Activated CD4-positive, alpha-beta T cell treated with anti-CD3 and anti-CD28 coated beads, Interleukin-2, amount 10 ng/mL, durations not matched to agents 24 days and 14 days (primary cell): ENCODE measurements around the gene ADGRG6. TPM values are rescaled to one million over a fixed set of nuclear protein-coding genes. Genes with fewer than 3 reads are reported as not detected.

Experiments
- DNase-seq: peaks from one replicate; pipeline ENCODE4 v3.0.0; 2022
- H3K27ac Mint-ChIP-seq: one replicate; pipeline ENCODE4 v1.8.0; 2022; ENCODE audit warnings: mild to moderate bottlenecking, mixed read lengths
- H3K27me3 Mint-ChIP-seq: one replicate; pipeline ENCODE4 v1.8.0; 2022; ENCODE audit warnings: mixed read lengths
- H3K36me3 Mint-ChIP-seq: one replicate; pipeline ENCODE4 v1.8.0; 2022; ENCODE audit warnings: low read depth, mild to moderate bottlenecking, mixed read lengths
- H3K4me1 Mint-ChIP-seq: one replicate; pipeline ENCODE4 v1.8.0; 2021; ENCODE audit warnings: mixed read lengths
- H3K4me3 Mint-ChIP-seq: one replicate; pipeline ENCODE4 v1.8.0; 2022; ENCODE audit warnings: mild to moderate bottlenecking, moderate library complexity, mixed read lengths
- H3K9me3 Mint-ChIP-seq: one replicate; pipeline ENCODE4 v1.8.0; 2021; ENCODE audit warnings: mixed read lengths
- intact Hi-C: fragments of 100-400 bp; cut with micrococcal nuclease; formaldehyde crosslinking; loops from one replicate; pipeline ENCODE4 v1.15.1; 2023
- total RNA-seq: library from RNA; stranded (reverse); gene quantifications from 2 replicates; pipeline ENCODE4 v1.2.3, GENCODE V29; 2022

The ADGRG6 gene
- total RNA-seq, 1 donor from 2014 or later = not detected

GRCh38 chr6:142457638-142458406, 156.0 kb downstream of the ADGRG6 start:
- Mint-ChIP-seq H3K4me3 (no peak overlapping the region), H3K27me3 (peaks cover 2% of the 10 kb centered on the region), H3K36me3 (no peaks in the 10 kb centered on the region), H3K27ac (no peak overlapping the region), H3K9me3 (peaks cover 10% of the 10 kb centered on the region), H3K4me1 (no peaks in the 10 kb centered on the region)
- DNase-seq = no peak
- intact Hi-C loops = no loop called here

- intact Hi-C loops = no loop called here
- DNase-seq = no peak
- H3K4me3 Mint-ChIP-seq = no peak overlapping the region
Measured at GRCh38 chr6:142458836-142459235, 157.0 kb downstream of the ADGRG6 start.

DNA sequence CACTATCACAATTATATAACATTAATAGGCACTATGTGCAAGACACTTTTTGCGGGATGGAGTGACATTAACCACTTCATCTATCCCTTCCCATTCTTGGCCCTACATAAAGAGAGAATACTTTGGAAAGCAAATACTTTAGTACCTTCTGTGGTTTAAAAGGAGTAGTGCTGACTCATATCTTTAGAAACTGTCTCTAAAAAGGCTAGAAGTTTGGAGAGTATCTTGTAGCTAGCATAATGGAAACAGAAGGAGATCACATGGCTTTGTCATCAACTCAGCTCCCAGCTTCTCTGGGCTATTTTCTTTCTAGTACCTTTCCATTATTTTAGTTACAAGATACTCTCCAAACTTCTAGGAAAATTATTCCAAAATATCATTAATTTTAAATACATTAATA, 157.5 kb downstream of the ADGRG6 start:
- Mint-ChIP-seq H3K36me3 (no peaks in the 10 kb centered on the region), H3K4me1 (no peaks in the 10 kb centered on the region), H3K9me3 (peaks cover 14% of the 10 kb centered on the region), H3K27ac (no peak overlapping the region), H3K4me3 (no peak overlapping the region), H3K27me3 (no peaks in the 10 kb centered on the region)
- no peak for DNase-seq
- intact Hi-C loops = no loop called here

More at GRCh38 chr6:142458836-142459235, 157.0 kb downstream of the ADGRG6 start:
- Mint-ChIP-seq H3K27me3 (no peaks in the 10 kb centered on the region), H3K9me3 (peaks cover 14% of the 10 kb centered on the region), H3K36me3 (no peaks in the 10 kb centered on the region), H3K27ac (no peak overlapping the region), H3K4me1 (no peaks in the 10 kb centered on the region)

- no peaks in the 10 kb centered on the region for H3K27me3 Mint-ChIP-seq
- no peaks in the 10 kb centered on the region for H3K4me1 Mint-ChIP-seq
- no peak for DNase-seq
- H3K9me3 Mint-ChIP-seq = peaks cover 14% of the 10 kb centered on the region
- H3K4me3 Mint-ChIP-seq = no peak overlapping the region
- intact Hi-C loops = no loop called here
- no peaks in the 10 kb centered on the region for H3K36me3 Mint-ChIP-seq
- H3K27ac Mint-ChIP-seq = no peak overlapping the region
Measured at GRCh38 chr6:142462260-142462659, 160.5 kb downstream of the ADGRG6 start.

DNA sequence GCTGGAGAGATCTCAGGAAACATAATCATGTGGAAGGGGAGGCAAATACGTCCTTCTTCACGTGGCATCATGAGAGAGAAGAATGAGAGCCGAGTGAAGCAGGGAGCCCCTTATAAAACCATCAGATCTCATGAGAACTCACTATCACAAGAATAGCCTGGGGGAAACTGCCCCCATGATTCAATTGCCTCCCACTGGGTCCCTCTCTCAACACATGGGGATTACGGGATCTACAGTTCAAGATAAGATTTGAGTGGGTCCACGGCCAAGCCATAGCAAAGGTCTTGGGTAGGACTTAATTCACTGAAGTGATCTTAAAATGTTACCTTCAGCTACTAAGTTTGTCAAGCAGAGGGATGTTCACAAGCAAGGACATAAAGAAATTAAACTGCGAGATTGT, 162.2 kb downstream of the ADGRG6 start:
- H3K9me3 Mint-ChIP-seq = peaks cover 14% of the 10 kb centered on the region
- H3K27me3 Mint-ChIP-seq = no peaks in the 10 kb centered on the region
- DNase-seq = no peak
- no peaks in the 10 kb centered on the region for H3K4me1 Mint-ChIP-seq
- no peak overlapping the region for H3K27ac Mint-ChIP-seq
- no peak overlapping the region for H3K4me3 Mint-ChIP-seq
- intact Hi-C loops = no loop called here
- H3K36me3 Mint-ChIP-seq = no peaks in the 10 kb centered on the region

DNA sequence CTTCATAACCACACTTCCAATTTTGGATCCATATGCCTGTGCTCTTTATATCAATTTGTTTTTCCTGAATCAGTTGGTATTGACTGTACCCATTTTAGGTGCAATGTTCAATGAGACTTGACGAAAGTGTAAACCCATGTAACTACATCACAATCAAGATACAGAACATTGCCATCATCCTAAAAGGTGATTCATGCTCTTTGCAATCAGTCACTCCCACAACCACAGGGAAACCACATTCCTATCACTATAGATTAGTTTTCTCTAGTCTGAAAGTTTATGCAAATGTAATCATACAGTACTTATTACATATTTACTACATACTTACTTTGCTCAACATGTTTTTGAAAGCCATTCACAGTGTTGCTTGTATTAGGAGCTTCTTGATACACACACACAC, 167.4 kb downstream of the ADGRG6 start:
- DNase-seq = no peak
- H3K36me3 Mint-ChIP-seq = no peaks in the 10 kb centered on the region
- no peak overlapping the region for H3K4me3 Mint-ChIP-seq
- H3K9me3 Mint-ChIP-seq = no peaks in the 10 kb centered on the region
- no peak overlapping the region for H3K27ac Mint-ChIP-seq
- no peaks in the 10 kb centered on the region for H3K4me1 Mint-ChIP-seq
- intact Hi-C loops = no loop called here
- H3K27me3 Mint-ChIP-seq = peaks cover 4% of the 10 kb centered on the region

GRCh38 chr6:142470421-142470820, 168.6 kb downstream of the ADGRG6 start:
- no peak overlapping the region for H3K4me3 Mint-ChIP-seq
- no peak for DNase-seq
- H3K27ac Mint-ChIP-seq = no peak overlapping the region
- intact Hi-C loops = loop anchor here (5.0 to 10.0 kb wide), 5 partner anchors 224 to 1542 kb away; partner anchors contain the start of gene FUCA2
- H3K27me3 Mint-ChIP-seq = peaks cover 4% of the 10 kb centered on the region
- H3K36me3 Mint-ChIP-seq = no peaks in the 10 kb centered on the region
- H3K4me1 Mint-ChIP-seq = peaks cover 5% of the 10 kb centered on the region
- no peaks in the 10 kb centered on the region for H3K9me3 Mint-ChIP-seq

DNA sequence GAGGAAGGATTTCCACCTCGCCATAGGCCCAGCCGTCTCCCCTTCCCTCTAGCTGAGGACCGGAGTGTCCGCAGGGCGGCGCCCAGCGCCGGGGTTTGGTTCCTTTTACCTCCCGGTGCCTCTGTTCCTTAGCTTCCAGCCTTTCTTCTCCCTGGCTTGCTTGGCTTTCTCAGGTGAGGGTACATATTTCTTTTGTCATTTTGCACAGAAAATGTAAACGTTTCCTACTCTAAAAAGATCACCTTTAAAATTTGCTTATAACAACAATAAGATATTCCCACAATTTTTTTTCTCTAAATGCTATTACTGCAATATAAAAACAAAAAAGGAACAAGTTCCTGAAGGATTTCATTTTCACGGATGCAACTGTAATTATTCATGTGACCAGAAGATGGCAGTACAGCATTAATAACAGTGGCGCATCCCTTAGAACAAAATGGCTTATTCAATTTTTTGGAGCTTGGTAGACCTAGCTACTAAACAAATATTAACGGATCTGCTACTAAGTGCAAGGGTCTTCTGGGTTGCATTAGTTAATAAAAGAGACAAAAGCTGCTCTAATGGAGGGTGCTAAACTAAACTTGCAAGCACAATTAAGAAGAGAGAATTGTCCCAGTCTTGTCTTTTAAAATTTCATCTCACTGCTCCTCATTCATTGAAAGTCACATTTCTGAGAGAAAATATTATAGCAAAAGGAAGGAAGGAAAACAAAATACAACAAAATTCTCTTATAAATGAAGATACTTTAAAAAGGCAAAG, 172.9 kb downstream of the ADGRG6 start:
- Mint-ChIP-seq H3K4me3 (no peak overlapping the region), H3K4me1 (peaks cover 5% of the 10 kb centered on the region), H3K36me3 (no peaks in the 10 kb centered on the region), H3K27ac (no peak overlapping the region), H3K27me3 (peaks cover 3% of the 10 kb centered on the region), H3K9me3 (no peaks in the 10 kb centered on the region)
- peak; percentile 64 for DNase-seq
- intact Hi-C loops = loop anchor here (1.0 to 10.0 kb wide), 6 partner anchors 220 to 1538 kb away; partner anchors contain the start of gene FUCA2

GRCh38 chr6:142476452-142476851, 174.6 kb downstream of the ADGRG6 start:
- H3K27ac Mint-ChIP-seq = no peak overlapping the region
- no peaks in the 10 kb centered on the region for H3K9me3 Mint-ChIP-seq
- no peak for DNase-seq
- intact Hi-C loops = loop anchor here (10.0 kb wide), 4 partner anchors 218 to 1098 kb away; partner anchors contain the start of gene FUCA2
- H3K36me3 Mint-ChIP-seq = no peaks in the 10 kb centered on the region
- peaks cover 2% of the 10 kb centered on the region for H3K27me3 Mint-ChIP-seq
- no peak overlapping the region for H3K4me3 Mint-ChIP-seq
- H3K4me1 Mint-ChIP-seq = peaks cover 5% of the 10 kb centered on the region

- intact Hi-C loops = loop anchor here (10.0 kb wide), 4 partner anchors 217 to 1097 kb away; partner anchors contain the start of gene FUCA2
- Mint-ChIP-seq H3K4me1 (peaks cover 5% of the 10 kb centered on the region), H3K36me3 (no peaks in the 10 kb centered on the region), H3K9me3 (no peaks in the 10 kb centered on the region), H3K4me3 (no peak overlapping the region), H3K27me3 (no peaks in the 10 kb centered on the region), H3K27ac (no peak overlapping the region)
- no peak for DNase-seq
Measured at GRCh38 chr6:142478117-142478516, 176.3 kb downstream of the ADGRG6 start.

GRCh38 chr6:142481466-142481865, 179.7 kb downstream of the ADGRG6 start:
- no peak overlapping the region for H3K27ac Mint-ChIP-seq
- no peak for DNase-seq
- no peaks in the 10 kb centered on the region for H3K4me1 Mint-ChIP-seq
- peaks cover 2% of the 10 kb centered on the region for H3K27me3 Mint-ChIP-seq
- H3K4me3 Mint-ChIP-seq = no peak overlapping the region
- no peaks in the 10 kb centered on the region for H3K36me3 Mint-ChIP-seq
- intact Hi-C loops = no loop called here
- H3K9me3 Mint-ChIP-seq = peaks cover 11% of the 10 kb centered on the region

- H3K4me3 Mint-ChIP-seq = no peak overlapping the region
- peaks cover 2% of the 10 kb centered on the region for H3K27me3 Mint-ChIP-seq
- H3K36me3 Mint-ChIP-seq = no peaks in the 10 kb centered on the region
- no peaks in the 10 kb centered on the region for H3K4me1 Mint-ChIP-seq
- H3K27ac Mint-ChIP-seq = no peak overlapping the region
- no peak for DNase-seq
- intact Hi-C loops = no loop called here
- H3K9me3 Mint-ChIP-seq = peaks cover 11% of the 10 kb centered on the region
Measured at GRCh38 chr6:142482249-142482648, 180.4 kb downstream of the ADGRG6 start.

DNA sequence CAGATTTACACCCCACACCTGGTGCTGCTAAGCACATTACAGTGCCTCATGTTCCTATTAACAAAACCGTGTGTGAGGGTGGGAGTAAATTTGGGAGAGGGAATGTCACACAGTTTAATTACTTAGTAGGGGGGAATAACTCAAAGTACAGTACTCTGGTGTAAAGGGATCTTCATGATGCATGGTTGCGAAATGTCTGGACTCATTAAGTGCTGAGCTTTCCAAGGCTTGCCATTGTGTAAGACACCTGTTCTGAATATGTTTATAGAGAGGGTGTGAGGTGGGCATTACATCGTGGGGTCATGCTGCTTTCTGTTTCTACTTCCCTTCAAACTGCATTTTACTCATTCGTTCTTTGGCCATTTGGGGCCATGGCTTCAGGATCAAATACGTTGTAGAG, 181.2 kb downstream of the ADGRG6 start:
- H3K27ac Mint-ChIP-seq = no peak overlapping the region
- peaks cover 2% of the 10 kb centered on the region for H3K27me3 Mint-ChIP-seq
- intact Hi-C loops = no loop called here
- H3K9me3 Mint-ChIP-seq = peaks cover 11% of the 10 kb centered on the region
- H3K4me1 Mint-ChIP-seq = no peaks in the 10 kb centered on the region
- H3K36me3 Mint-ChIP-seq = no peaks in the 10 kb centered on the region
- H3K4me3 Mint-ChIP-seq = no peak overlapping the region
- DNase-seq = no peak

DNA sequence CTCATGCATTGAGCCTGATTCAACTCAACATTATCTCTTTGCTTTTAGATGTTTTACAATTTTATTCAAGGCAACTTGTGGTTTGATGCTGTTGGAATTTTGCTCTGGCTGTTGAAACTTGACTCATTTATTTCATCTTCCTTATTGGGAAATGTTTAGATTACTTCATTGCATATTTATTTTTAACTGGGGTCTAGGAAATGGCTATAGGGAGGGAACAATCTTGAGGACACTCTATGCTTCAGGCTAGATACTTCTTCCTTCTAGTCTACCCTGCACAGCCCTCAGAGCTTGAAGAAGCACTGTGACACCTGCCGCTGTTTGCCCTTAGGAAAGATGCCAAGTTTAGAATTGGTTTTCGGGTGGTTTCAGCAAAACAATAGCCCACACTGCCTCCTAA, 183.4 kb downstream of the ADGRG6 start:
- intact Hi-C loops = no loop called here
- Mint-ChIP-seq H3K27me3 (peaks cover 2% of the 10 kb centered on the region), H3K4me1 (no peaks in the 10 kb centered on the region), H3K27ac (no peak overlapping the region), H3K4me3 (no peak overlapping the region), H3K9me3 (peaks cover 11% of the 10 kb centered on the region), H3K36me3 (no peaks in the 10 kb centered on the region)
- DNase-seq = no peak
